EH (cell line): ENCODE results near the gene FANCL.
"Not testable (repeated sequence)": the region's sequence is repeated elsewhere in the genome, so short reads cannot be mapped to it uniquely, and the experiment has no call there.

ENCODE experiments used
- DNase-seq: peaks from one replicate; pipeline ENCODE4 v3.0.0-alpha.2; 2015; ENCODE audit warnings: low read depth

FANCL gene

GRCh38 chr2:58145769-58146168 is 95.4 kb downstream of the FANCL start:
- not testable (repeated sequence) for DNase-seq

- DNase-seq = peak; percentile 85
Observed at GRCh38 chr2:58140508-58141072, 100.5 kb downstream of the FANCL start.

DNA sequence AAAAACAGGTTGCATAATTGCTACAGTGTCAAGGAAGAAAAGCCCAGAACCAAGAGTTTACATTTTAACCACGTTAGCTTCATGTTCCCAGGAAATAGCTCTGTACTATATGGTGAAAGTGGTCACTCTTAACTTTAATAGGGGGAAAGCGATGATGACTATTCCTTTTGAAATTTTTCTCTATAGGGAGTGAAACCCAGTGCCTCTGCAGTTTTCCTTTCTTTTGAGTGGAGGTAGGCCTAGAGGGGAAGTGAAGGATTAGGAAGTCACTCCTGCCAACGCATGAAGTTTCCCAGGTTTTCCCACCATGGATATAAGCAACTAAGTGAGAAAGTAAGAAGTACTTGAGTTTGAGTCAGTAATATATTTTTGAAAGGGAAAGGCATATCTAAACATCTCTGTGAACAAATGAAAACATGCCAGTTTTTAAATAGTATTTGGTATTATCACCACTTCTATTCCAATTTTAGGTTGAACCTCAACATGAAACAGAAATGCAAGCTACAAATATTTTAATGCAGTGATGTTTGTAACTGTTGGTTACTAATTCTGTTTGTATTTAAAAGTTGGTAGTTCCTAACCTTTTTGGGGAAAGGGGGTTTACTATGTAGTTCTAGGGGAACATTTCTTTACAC is 102.6 kb downstream of the FANCL start:
- peak; percentile 9 for DNase-seq

- DNase-seq = no peak
Observed at GRCh38 chr2:58137856-58138255, 103.3 kb downstream of the FANCL start.

- peak; percentile 62 for DNase-seq
Observed at GRCh38 chr2:58137221-58137620, 103.9 kb downstream of the FANCL start.

- DNase-seq = no peak
Observed at GRCh38 chr2:58135861-58136260, 105.3 kb downstream of the FANCL start.

- DNase-seq = peak; percentile 9
Observed at GRCh38 chr2:58133395-58133794, 107.7 kb downstream of the FANCL start.

GRCh38 chr2:58131191-58132011 is 109.7 kb downstream of the FANCL start:
- peak; percentile 28 for DNase-seq

DNA sequence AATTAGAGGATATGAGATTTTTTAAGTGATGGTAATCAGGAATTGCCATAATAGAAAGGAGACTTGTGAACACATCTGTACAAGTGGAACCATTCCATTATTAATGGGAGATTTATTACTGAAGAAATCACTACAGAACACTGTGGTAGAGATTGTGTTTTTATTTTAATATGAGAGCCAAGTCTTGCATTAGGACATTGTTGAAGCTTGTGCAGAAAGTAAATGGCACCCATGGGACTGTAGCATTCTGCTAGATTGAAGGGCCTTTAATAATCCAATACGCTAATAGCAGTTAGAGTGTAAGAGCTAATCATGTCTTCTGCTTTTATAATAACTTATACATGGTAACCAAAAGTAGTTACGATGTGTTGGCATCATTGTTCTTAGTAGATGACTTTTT is 110.9 kb downstream of the FANCL start:
- DNase-seq = no peak

GRCh38 chr2:58127111-58127510 is 114.0 kb downstream of the FANCL start:
- no peak for DNase-seq

- DNase-seq = no peak
Observed at GRCh38 chr2:58122540-58122939, 118.6 kb downstream of the FANCL start.

- no peak for DNase-seq
Observed at GRCh38 chr2:58122040-58122439, 119.1 kb downstream of the FANCL start.

DNA sequence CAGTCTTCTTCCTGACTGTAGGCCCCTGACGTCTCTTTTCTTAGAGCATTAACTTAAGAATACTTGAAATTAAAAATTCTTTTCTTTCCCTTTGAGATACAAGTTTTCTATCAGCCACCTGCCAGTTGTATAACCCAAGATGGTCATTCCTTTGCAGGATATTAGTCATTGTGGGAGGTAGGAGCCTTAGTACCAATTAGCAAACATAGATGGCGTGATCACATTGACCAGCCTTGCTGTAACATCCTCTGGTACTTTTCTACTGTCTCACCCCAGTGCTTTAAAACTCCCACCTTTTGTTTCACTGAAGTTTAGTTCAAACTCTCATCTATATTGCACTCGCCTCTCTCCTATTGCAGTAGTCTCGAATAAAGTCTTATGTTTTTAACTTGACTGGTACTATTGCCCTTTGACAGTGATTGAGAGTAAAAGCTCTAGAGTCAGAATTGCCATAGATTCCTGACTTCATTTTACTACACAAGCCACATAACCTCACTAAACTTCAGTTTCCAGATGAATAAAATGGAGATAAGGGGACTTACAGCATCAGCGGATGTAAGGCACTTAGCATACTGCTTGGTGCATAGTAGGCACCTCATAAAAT is 120.4 kb downstream of the FANCL start:
- DNase-seq = no peak

DNA sequence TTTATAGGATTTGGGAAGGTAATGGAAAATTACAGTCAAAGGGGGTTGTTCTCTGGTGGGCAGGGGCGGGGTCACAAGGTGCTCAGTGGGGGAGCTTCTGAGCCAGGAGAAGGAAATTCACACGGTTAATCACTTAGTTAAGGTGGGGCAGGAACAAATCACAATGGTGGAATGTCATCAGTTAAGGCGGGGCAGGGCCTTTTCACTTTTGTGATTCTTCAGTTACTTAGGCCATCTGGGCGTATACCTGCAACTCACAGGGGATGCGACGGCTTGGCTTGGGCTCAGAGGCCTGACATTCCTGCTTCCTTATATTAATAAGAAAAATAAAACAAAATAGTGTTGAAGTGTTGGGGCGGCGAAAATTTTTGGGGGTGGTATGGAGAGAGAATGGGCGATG is 127.6 kb downstream of the FANCL start:
- DNase-seq = not testable (repeated sequence)

DNA sequence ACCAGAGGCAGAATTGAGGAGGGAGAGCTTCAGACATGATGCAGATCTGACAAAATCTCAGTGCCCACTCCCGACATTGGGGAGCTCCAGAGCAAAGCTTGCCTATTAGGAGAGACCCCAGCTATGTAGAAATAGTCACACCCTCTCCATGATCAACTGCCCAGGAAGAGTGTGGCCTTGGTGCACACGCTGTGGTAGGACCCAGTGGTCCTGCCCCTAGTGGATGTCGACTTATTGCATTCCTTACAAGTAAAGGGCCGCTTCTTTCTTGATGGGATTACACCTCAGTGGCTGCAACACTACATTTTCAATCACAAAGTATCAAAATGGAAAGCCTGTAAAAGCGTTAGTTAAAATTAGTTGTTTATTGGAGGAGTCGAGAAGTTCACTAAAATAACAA is 130.4 kb downstream of the FANCL start:
- no peak for DNase-seq

- DNase-seq = no peak
Observed at GRCh38 chr2:58109481-58109880, 131.6 kb downstream of the FANCL start.
